IPS-NIHi11 (cell line): Measurements from ENCODE around the gene ANKRD31.

Source experiments
- DNase-seq: peaks from one replicate; pipeline ENCODE4 v3.0.0; 2012; ENCODE audit warnings: mixed read lengths, low spot score

Gene ANKRD31

DNA sequence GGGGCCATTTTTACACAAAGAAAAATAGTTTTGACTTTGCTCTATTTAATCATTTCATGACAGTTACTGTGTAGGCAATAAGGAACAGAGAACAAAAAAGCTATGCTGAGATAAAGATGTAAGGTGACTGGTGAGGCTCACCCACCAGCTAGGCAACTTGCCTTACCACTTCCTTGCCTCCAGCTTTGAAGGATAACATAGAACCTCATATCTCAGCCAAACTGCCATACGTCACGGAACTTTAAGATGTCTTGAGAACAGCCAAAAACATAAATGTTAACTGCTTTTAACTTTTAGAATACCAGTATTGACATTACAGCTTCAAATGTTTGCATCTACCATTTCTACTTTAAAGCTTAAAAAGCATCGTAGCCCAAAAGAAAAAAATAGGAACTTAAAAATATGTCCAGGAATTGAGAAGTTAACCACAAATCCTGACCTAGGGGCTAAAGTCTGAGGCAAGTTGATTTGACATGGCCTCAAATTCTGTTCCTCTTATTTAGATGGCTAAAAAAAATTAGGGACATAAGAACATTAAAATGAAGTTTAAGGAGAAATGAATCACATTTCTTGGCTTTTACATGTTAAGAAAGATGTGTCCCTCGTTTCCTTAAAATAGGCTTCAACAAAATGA is 176.6 kb downstream of the ANKRD31 start:
- DNase-seq = no peak

DNA sequence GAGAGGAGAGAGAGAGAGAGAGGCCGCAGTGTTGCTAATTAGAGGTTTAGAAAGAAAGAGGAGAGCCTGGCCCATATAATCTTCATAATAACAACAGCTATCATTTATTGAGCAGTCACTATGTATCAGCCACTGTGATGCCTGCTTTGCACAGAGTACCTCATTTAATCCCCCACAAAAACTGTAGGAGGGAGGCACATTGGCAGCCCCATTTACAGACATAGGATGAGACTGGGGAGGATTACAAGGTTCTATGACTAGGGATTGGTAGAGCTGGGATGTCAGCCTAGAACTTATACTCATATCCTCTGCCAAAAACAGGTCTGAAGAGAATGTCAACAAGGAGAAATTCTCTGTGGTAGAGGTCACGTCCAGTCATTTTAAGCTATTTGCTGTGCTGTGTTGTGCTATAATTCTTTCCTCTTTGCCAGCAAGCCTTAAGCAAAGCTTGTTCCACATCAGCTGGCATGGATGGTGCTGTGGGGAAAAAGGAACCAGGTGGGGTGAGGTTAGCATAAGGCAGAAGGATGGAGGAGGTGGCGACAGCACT is 177.6 kb downstream of the ANKRD31 start:
- DNase-seq = no peak

DNA sequence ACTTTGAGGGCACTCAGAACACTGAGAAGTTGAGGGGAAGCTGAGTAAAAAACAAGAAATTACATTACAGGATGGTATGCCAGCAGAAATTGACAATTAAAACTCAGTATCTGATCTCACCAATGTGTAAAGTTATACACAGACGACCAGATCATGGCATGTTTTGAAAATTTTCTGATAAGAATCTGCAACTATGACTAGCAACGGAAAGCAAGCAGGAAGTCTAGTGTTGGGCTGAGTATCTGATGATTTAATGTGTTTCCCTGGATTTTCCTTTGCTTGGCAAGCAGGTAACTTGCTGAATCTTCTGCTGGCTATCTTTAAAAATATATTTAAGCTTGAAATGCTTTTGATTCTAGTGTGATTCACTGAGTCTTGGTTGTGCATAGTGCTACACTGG is 179.1 kb downstream of the ANKRD31 start:
- no peak for DNase-seq

DNA sequence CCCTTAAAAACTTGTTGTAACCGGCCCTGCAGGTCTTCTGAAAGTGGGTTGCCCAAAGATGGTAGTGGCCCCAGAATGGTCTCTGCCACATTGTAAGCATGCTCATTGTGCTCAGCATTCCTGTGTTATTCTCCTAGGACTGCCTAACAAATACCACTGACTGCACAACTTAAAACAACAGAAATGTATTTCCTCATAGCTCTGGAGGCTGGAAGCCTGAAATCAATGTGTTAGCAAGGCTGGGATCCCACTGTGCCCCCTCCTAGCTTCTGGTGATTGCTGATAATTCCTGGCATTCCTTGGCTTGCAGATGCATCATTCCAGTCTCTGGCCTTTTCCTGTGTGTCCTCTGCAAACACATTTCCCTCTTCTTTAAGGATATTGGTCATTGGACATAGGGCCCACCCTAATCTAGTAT is 180.9 kb downstream of the ANKRD31 start:
- DNase-seq = peak; percentile 37

DNA sequence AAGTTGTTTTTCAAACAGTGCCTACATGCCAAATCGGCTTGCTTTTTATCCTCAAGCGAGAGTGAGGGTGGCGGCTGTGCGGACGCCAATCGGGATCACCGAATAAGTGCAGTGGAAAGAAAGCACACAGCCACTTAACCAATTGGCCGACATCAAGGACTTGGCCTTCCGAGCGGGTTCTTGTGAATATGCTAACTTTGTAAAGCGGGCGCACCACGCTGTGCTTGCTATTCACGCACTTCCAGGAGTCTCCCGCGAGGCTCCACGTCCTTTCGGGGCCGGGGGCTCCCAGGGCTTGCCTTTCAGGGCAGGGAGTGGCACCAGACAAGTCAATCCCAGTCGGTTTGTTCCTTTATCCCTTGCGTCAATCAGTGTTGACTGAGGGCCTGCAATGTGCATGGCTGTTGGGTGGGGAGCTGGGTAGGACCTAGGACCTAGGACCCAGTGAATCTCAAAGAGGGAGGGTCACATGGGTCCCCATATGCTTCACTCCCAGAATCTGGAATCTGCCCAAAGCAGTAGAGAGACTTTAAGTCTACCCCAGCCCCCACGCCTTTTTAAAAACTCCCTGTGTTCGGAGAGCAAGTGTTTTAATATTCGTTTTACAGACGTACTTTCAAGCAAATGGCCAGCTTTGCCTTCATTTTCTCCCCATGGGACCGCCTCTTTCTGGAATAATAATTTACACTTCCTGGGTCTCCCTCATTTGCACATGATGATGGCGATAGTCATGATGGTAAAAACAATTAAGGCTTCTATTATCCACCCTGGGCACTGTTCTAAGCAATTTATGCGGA is 182.3 kb downstream of the ANKRD31 start:
- peak; percentile 47 for DNase-seq

DNA sequence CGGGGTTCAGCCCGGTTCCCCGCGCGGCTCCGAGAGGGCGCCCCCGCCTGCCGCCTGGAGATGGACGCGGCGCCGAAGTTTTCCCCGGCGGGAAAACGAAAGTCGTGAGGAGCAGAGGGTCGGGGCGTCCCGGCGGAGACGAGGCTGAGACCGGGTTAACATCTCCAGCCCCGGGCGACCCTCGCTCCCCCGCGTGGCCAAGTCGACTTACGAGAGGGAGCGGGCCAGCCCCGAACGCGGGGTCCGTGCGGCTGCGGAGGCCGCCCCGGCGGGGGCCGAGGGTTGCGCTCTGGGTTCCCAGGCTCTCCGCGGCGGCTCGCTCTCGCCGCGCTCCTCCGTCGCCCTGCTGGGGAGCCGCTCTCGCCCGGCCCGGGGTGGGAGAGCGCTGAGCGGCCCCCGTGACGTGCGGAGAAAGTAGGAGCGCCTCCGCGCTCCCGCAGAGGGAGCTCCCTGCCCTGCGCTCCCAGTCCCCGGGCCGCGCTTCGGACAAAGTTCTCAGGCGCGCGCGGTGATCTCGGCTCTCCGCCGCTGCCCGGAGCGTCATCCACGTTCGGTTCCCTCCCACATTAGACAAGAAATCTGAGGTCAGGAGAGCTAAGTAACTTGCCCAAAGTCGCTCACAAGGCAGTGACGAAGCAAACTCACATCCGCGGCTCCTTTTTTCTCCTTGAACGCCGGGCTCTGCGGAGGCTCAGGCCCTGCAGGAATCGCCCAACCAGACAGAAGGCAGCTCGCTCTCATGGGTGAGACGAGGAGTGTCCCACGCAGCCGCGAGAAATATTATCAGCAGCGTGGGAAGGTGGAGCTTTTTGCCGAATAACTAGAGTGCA is 183.2 kb downstream of the ANKRD31 start:
- DNase-seq = peak; percentile 27

DNA sequence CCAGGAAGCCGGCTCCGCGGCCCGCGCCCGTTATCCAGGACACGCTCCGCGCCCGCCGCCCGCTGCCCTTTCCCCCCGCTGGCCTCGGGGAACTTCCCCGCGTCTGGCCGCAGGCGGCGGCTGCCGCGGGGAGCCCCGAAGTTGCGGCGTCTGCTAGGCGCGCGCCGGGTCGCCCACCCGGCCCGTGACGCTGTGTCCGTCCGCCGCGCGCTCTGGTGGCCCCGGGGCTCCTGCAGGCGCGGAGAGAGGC is 183.7 kb downstream of the ANKRD31 start:
- DNase-seq = no peak

DNA sequence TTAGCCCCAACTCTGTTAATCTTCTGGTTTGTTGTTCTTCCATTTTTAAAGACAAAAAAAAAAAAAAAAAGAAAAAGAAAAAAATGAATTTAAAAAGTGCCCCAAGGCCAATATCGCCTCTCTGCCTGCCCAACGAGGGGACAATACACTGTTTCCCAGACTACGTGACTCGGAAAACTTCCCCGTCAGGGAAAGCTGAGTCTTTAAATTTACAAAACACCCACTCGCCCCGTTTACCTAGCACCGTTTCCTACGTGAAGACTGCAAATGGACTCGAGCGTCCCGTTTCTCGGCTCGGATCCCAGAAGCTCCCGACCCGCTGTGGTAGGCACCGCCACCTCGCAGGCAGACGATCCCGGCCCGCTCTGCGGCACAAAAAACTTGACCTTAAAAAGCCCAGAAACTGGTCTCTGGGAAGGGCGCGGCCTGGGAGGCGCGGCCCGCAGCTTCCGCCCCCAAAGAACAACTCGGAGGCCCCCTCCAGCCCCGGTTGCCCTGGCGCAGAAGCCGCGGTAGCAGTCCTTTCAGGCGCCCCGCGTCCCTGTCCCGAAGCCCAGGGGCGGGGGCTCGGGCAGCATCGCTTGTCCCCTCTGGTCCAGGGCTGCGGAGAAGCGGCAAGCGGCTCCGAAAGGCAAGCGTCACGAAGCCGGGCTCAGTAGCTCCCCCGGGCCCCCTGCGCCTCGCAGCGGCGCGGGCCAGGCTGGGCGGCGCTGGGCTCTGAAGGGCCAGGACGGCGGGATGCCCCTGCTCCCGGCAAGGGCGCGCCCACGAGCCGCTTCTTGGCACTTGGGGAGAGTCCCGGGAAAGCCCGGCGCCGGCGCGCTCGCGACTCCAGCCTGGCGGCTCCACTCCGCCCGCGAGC is 184.3 kb downstream of the ANKRD31 start, which contains the start of gene GCNT4:
TSS of gene GCNT4 (minus strand) at position 367 of the 862 bp plus-strand sequence. CDS start 22,521 bp downstream, outside the sequence.
- DNase-seq = peak; percentile 31

DNA sequence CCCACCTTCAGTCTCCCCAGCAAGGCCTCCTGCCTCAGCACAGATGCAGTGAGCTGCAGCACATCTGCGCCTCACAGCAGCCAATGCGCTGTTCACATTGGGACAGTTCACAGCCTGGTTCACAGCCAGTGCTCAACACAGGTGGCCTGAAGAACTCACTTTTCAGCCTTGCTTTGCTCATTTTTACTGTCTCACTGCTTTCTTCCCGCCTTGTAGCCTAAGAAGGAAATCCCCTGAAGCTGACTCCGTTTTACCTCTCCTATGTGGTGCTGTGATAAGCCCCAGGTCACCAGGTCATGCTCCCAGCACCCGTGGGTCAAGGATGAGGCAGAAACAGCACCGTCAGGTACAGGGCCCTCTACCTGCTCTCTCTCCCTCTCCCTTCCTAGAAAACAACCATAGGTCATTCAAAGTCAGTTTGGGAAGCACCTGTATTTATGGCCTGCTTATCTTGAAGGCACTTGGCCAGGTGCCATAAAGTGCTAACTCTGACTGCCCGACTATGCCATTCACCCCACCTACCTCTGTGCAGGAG is 185.4 kb downstream of the ANKRD31 start:
- DNase-seq = no peak

DNA sequence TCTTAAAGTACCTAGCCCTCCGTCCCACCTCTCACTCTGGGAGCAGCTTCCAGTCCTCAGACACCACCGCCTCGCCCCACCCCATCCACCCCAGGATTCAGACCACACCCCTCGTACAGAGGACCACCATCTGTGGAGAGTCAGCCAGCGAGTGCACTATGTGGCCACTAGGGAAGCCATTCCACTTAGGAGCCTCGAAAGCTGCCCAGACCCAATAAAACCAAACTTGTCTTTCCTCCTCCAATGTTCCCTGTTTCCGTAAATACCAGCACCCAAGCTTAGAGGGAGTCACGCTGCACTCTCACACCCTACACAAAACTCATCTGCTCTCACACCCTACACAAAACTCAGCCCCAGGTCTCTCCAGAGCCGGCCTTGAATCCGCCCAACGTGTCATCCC is 186.3 kb downstream of the ANKRD31 start:
- peak; percentile 47 for DNase-seq

DNA sequence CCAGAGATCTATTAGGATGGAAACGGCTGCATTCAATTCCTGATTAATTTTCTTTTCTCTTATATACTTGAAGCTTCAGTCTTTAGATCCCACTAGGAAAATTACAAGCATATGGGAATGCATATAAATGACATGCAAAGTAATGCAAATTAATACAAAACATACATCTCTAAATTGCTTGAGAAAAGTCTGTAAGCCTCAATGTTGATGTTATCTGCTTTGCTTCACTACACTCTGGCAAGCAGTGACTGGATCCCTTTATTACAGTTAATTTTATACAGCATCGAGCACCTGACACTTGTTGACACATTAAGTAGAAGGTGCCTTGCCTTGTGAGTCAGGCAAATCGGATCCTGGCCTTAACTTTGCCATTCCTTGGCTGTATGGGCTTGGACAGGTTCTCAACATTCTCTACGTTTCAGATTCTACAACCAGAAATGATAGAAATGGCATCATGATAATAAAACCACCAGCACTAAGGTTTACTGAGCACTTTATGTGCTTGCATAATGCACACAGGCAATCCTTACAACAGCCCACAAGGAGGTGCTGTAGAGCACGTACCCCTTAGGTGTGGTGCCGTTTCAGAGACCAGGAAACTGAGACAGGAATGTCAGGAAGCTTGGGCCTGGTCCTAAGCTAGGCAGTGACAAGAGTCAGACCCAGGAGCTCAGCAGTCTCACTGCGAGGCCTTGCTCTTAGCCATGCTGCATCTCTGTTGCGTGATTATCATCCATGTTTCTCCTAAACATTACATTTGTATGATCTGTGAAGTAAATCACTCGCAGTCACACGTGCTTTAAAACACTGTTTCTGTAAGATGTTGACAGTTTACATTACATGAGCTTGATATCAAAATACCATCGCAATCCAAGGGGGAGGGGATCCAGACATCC is 187.0 kb downstream of the ANKRD31 start:
- peak; percentile 66 for DNase-seq

DNA sequence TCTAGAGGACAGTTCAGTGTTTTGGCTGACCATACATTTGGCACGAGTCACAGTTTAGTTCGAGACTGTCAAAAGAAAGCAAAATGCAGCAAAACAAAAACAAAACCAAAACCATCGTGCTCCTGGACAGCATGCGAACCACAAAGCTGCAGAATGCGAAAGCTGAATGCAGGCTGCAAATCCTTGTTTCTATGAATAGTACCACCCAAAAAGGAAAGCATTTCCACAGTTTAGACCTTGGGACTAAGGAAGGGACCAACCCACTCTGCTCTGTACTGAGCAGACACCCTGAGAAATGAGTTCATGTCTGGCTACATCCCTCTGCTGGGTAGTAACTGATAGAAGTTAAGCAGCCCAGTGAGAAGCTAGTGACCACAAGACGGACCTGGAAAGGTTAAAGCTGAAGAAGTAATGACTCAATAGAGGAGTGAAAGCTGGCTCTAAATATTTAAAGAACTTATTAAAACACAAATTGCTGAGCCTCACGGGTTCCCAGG is 188.2 kb downstream of the ANKRD31 start:
- no peak for DNase-seq

DNA sequence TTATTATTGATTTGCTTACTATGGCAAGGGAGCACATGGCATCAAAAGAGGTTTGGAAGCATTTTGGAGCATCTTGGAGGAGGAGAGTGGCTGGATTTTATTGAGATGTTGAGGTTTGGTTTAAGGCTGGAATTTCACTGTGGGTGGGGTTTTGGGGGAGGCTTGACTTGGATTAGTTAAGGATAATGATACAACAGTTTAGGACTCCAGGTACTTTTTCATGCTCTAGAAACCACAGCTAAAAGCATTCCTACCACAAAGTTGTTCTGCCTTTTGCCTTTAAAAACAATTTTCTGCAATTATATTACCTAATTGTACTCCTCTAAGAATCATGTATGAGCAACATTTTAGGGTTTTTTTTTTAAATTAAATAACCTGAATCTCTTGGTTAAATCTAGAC is 189.3 kb downstream of the ANKRD31 start:
- no peak for DNase-seq

DNA sequence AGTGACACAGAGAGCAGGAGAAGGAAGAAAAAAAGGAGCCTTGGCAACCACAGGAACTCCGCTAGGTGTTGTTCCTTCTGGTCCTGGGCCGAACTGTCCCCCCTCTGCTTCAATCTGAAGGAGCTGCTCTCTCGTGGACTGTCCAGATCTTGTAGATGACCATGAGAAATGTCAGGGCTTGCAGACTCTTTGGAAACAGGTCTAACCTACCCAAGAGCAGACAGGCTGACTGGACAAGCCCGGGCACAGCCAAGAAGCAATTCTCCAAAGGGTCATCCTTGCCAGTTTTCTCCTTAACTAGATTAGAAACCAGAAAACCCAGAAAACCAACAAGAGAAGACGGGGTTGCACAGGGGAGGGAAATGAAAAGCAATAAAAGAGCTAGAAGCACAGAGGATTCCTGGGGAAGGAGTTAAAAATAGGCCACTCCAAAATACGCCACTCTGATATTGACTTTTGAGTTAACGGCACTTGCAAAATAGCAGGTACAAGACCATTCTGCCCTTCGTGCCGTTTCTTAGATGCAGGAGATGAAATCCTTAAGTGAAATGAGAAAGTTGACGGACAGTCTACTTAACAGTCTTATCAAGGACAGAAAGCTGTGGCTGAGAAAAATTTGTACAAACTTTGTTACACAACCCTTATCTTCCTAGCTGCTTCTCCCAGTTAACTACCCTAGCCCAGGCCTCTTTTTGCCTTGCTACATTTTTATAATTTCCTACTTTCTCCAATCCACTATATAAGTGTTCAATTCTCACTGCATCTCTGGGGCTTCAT is 190.1 kb downstream of the ANKRD31 start:
- DNase-seq = no peak

DNA sequence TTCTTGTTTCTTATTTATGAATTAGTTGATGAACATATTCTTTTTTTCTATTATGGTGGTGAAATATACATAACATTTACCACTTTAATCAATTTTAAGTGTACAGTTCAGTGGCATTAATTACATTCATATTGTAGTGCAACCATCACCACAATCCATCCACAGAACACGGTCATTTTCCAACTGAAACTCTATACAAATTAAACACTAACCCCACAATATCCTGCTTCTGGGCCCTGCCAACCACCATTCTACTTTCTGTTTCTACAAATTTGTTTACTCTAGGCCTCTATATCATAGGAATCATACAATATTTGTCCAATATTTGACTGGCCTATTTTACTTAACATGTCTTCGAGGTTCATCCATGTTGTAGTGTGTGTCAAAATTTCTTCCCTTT is 191.6 kb downstream of the ANKRD31 start:
- DNase-seq = no peak

DNA sequence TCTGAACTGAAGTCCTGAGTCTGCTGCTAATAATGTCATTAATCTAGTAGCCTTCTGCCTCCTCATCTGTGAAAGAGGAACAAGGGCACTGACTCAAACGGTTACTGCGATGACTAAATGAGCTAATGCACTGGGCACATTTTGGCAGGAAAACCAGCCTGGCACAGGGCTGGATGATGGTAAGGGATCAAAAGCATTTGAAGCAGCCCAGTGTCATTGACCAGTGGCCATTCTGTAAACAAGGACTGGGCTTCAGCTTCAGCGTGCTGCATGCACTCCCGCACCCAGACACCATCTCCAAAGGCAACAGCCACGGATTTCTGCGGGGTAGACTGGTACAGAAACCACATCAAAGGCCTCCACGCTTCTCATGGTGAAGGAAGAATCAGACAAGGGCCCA is 192.3 kb downstream of the ANKRD31 start:
- DNase-seq = no peak

DNA sequence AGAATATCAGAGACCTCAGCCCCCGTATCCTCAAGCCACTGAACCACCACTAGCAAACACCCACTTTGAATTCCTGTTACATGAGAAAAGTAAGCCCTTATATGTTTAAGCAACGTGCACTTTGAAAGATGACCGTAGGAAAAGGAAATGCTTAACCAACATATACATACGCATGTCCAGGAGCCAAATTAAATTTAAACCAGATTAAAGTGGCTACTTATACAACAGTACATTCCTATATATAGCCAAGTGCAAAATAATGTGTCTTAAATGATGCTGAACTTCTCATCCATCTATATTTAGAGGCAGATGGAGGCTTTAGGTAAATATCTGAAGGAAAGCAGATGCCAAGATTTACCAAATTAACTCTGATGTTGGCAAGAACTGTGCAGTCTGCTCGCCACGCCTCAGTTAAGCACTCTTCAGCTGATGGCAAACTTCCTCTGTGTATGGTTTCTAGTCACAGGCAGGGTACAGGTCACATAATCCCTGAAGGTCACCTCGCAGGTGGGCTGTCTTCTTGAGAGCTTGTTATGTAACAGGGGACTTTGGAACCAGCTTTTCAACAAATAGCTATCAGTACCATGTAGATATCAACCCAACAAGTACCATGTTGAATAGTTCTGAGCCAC is 192.9 kb downstream of the ANKRD31 start:
- no peak for DNase-seq

DNA sequence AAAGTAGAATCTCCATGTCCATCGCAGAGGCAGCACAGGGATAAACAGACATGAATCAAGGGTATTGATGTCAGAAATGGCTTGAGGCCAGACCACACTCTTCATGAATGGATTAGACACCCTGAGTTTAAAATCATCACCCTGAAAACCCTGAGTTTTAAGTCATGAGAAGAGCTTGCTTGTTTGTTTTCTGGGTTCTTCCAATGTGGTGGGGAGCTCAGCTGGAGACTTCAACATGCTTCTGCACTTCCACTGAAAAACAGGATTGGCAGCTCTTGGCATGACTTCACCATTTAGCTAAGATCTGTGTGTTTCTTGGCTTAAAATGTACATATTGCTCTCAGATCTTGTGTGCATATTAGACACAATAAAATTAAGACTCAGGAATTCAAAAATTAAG is 194.2 kb downstream of the ANKRD31 start:
- DNase-seq = no peak

DNA sequence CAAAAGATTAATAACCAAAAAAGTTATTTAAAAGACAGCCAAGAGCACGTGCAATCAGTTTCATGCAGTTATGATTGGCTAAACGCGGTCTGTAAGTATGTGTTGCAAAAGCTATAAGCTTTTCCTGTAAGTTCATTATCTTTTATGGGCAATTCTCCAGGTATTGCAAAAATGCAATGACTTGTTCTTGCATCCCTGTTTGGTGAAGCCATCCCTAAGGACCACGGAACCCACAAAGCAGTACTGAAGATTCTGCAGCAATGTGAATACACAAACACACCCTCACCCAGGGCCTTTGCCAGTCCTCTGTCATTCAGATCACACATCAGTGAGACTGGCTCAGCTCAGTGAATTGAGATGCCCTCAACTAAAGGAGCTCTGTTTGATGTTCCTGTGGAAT is 195.7 kb downstream of the ANKRD31 start:
- no peak for DNase-seq
